Measurements from ENCODE around the gene DAND5. TPM values are rescaled to one million over a fixed set of nuclear protein-coding genes. Genes with fewer than 3 reads are reported as not detected.

The DAND5 gene
- total and polyA plus RNA-seq, 2 of the 13 experiments (the other 11 are each of a cell fraction or from before 2014, with no cell fraction given) = 0.04 TPM; not detected in 1

GRCh38 chr19:12937927-12938778, 31.2 kb upstream of the DAND5 start, which contains the start of gene CALR (continued):
- TF ChIP-seq MBNL3 (CRISPR knock-in tag; conservative IDR thresholded peaks at IDR 0.05) (no peak), AGO1 (IDR thresholded peaks at IDR 0.05; ENCODE audit: low read depth, low read length, poor library complexity, severe bottlenecking) (peak; percentile 48), SKI (IDR thresholded peaks at IDR 0.05; ENCODE audit: partially characterized antibody) (no peak), ZNF563 (CRISPR knock-in tag; IDR thresholded peaks at IDR 0.05) (peak; percentile 72; the same call in 1 of the 2 replicates), HNRNPK (IDR thresholded peaks at IDR 0.05; ENCODE audit: low read depth, low read length, poor library complexity, severe bottlenecking) (no peak), ZFP41 (CRISPR knock-in tag; IDR thresholded peaks at IDR 0.05; ENCODE audit: borderline replicate concordance) (no peak), ZNF737 (CRISPR knock-in tag; IDR thresholded peaks at IDR 0.05; ENCODE audit: borderline replicate concordance) (no peak), ZNF703 (CRISPR knock-in tag; IDR thresholded peaks at IDR 0.05; ENCODE audit: borderline replicate concordance) (no peak), CERS6 (CRISPR knock-in tag; IDR thresholded peaks at IDR 0.05) (no peak), ESRRA (CRISPR knock-in tag; IDR thresholded peaks at IDR 0.05; ENCODE audit: low read depth) (0 out of 2 replicates have a peak, but pooled peaks have one; percentile 18), ZNF136 (CRISPR knock-in tag; IDR thresholded peaks at IDR 0.05; ENCODE audit: low read depth) (no peak; the same call in 1 of the 2 replicates), IRX3 (CRISPR knock-in tag; IDR thresholded peaks at IDR 0.05; ENCODE audit: borderline replicate concordance, low read depth) (no peak), ZFP1 (CRISPR knock-in tag; IDR thresholded peaks at IDR 0.05) (0 out of 2 replicates have a peak, but pooled peaks have one; percentile 51), ZNF644 (CRISPR knock-in tag; IDR thresholded peaks at IDR 0.05; ENCODE audit: low read depth) (no peak), FOSL1 (CRISPR knock-in tag; IDR thresholded peaks at IDR 0.05; ENCODE audit: borderline replicate concordance) (no peak), SATB2 (CRISPR knock-in tag; IDR thresholded peaks at IDR 0.05) (no peak), SNAPC4 (CRISPR knock-in tag; IDR thresholded peaks at IDR 0.05) (0 out of 2 replicates have a peak, but pooled peaks have one; percentile 77)
- TF ChIP-seq, protein P1, sequence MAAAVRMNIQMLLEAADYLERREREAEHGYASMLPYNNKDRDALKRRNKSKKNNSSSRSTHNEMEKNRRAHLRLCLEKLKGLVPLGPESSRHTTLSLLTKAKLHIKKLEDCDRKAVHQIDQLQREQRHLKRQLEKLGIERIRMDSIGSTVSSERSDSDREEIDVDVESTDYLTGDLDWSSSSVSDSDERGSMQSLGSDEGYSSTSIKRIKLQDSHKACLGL (CRISPR knock-in tag; IDR thresholded peaks at IDR 0.05) = no peak
- TF ChIP-seq, protein P2, sequence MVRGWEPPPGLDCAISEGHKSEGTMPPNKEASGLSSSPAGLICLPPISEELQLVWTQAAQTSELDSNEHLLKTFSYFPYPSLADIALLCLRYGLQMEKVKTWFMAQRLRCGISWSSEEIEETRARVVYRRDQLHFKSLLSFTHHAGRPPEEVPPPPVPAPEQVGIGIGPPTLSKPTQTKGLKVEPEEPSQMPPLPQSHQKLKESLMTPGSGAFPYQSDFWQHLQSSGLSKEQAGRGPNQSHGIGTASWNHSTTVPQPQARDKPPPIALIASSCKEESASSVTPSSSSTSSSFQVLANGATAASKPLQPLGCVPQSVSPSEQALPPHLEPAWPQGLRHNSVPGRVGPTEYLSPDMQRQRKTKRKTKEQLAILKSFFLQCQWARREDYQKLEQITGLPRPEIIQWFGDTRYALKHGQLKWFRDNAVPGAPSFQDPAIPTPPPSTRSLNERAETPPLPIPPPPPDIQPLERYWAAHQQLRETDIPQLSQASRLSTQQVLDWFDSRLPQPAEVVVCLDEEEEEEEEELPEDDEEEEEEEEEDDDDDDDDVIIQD (CRISPR knock-in tag; IDR thresholded peaks at IDR 0.05; ENCODE audit: low read depth) = no peak
- TF ChIP-seq, protein P3, sequence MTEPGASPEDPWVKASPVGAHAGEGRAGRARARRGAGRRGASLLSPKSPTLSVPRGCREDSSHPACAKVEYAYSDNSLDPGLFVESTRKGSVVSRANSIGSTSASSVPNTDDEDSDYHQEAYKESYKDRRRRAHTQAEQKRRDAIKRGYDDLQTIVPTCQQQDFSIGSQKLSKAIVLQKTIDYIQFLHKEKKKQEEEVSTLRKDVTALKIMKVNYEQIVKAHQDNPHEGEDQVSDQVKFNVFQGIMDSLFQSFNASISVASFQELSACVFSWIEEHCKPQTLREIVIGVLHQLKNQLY (CRISPR knock-in tag; IDR thresholded peaks at IDR 0.05) = 0 out of 2 replicates have a peak, but pooled peaks have one; percentile 19

Data from HepG2 (cell line).